Smooth muscle cell (in vitro differentiated cells): ENCODE measurements around the gene NFATC2IP. TPM values are rescaled to one million over a fixed set of nuclear protein-coding genes. Genes with fewer than 3 reads are reported as not detected.

ENCODE experiments used
- DNase-seq: peaks from one replicate; lab custom pipeline; 2025; ENCODE audit not compliant: unreplicated experiment; lab: John Stamatoyannopoulos, UW
- H2AFZ ChIP-seq: fragments of 200-600 bp; sonication (generic); 2 replicates; pipeline ENCODE4 v1.6.0; 2016; ENCODE audit warnings: antibody characterized with exemption, low read depth, mild to moderate bottlenecking
- H3F3A ChIP-seq: fragments of 200-600 bp; sonication (generic); 2 replicates; pipeline ENCODE4 v1.6.0; 2017; ENCODE audit warnings: antibody characterized with exemption, low read depth
- H3K27ac ChIP-seq: fragments of 200-600 bp; sonication (generic); 2 replicates; pipeline ENCODE4 v1.5.1; 2016; ENCODE audit warnings: low read depth, mild to moderate bottlenecking
- H3K27me3 ChIP-seq: fragments of 200-600 bp; sonication (generic); 2 replicates; pipeline ENCODE4 v1.6.1; 2016; ENCODE audit warnings: low read depth, mild to moderate bottlenecking
- H3K36me3 ChIP-seq: fragments of 200-600 bp; sonication (generic); 2 replicates; pipeline ENCODE4 v1.5.1; 2016; ENCODE audit warnings: low read depth
- H3K4me1 ChIP-seq: fragments of 200-600 bp; sonication (generic); 2 replicates; pipeline ENCODE4 v1.5.1; 2016; ENCODE audit warnings: low read depth
- H3K4me2 ChIP-seq: fragments of 200-600 bp; sonication (generic); 2 replicates; pipeline ENCODE4 v1.6.0; 2016; ENCODE audit warnings: mild to moderate bottlenecking
- H3K4me3 ChIP-seq: fragments of 200-600 bp; sonication (generic); 2 replicates; pipeline ENCODE4 v1.5.1; 2016; ENCODE audit warnings: mild to moderate bottlenecking
- H3K79me2 ChIP-seq: fragments of 200-600 bp; sonication (generic); 2 replicates; pipeline ENCODE4 v1.6.0; 2016; ENCODE audit warnings: low read depth, mild to moderate bottlenecking
- H3K9ac ChIP-seq: fragments of 200-600 bp; sonication (generic); 2 replicates; pipeline ENCODE4 v1.6.0; 2016; ENCODE audit warnings: low read depth
- H3K9me3 ChIP-seq: fragments of 200-600 bp; sonication (generic); replicated peaks from 2 replicates; pipeline ENCODE4 v1.5.1; 2016; ENCODE audit warnings: low read depth
- H4K20me1 ChIP-seq: fragments of 200-600 bp; sonication (generic); 2 replicates; pipeline ENCODE4 v1.6.0; 2016; ENCODE audit warnings: low read depth
- CTCF ChIP-seq: fragments of 200-600 bp; sonication (generic); IDR thresholded peaks from 2 replicates; pipeline ENCODE4 v1.5.1; 2017; ENCODE audit warnings: borderline replicate concordance, mild to moderate bottlenecking, antibody characterized with exemption; ENCODE audit not compliant: insufficient read depth, poor library complexity, severe bottlenecking
- WGBS: methylation state at CpG from one replicate; pipeline ENCODE4 v1.1.7; 2016; ENCODE audit warnings: low lambda C conversion rate; 5-methylcytosine and 5-hydroxymethylcytosine counted together
- polyA plus RNA-seq: library from polyadenylated mRNA; unstranded; fragments of >200 nt; fragmentation: Nextera tagmentation; extraction: Ambion mirVana; gene quantifications from 2 replicates; pipeline ENCODE4 v1.2.1, GENCODE V29; 2016
- total RNA-seq: library from RNA; depleted of rRNA; stranded (reverse); fragments of >200 nt; gene quantifications from 2 replicates; pipeline ENCODE4 v1.2.3, GENCODE V29; 2014

NFATC2IP gene
- total and polyA plus RNA-seq, 2 experiments from 2014 or later: 13.1 to 19.0 TPM

GRCh38 chr16:28991687-28992086 is 41.0 kb downstream of the NFATC2IP start:
- Histone ChIP-seq H3K36me3 (peaks cover 3% of the 10 kb centered on the region), H3K9me3 (no peaks in the 10 kb centered on the region), H4K20me1 (no peaks in the 10 kb centered on the region), H2AFZ (no peak overlapping the region), H3K4me3 (no peak overlapping the region), H3K9ac (no peak overlapping the region), H3F3A (no peaks in the 10 kb centered on the region), H3K79me2 (no peaks in the 10 kb centered on the region), H3K27me3 (no peaks in the 10 kb centered on the region), H3K4me1 (no peaks in the 10 kb centered on the region), H3K27ac (no peak overlapping the region), H3K4me2 (no peak overlapping the region)
- WGBS: 91% methylated on average over 8 of the region's 8 CpGs
- TF ChIP-seq CTCF: no peak
- DNase-seq: no peak

GRCh38 chr16:28992496-28992895 is 41.8 kb downstream of the NFATC2IP start:
- Histone ChIP-seq H3F3A (no peaks in the 10 kb centered on the region), H3K4me2 (no peak overlapping the region), H2AFZ (no peak overlapping the region), H3K9ac (no peak overlapping the region), H3K4me1 (no peaks in the 10 kb centered on the region), H3K9me3 (no peaks in the 10 kb centered on the region), H3K27me3 (no peaks in the 10 kb centered on the region), H4K20me1 (no peaks in the 10 kb centered on the region), H3K27ac (no peak overlapping the region), H3K79me2 (no peaks in the 10 kb centered on the region), H3K36me3 (no peaks in the 10 kb centered on the region), H3K4me3 (no peak overlapping the region)
- 96% methylated on average over 10 of the region's 10 CpGs for WGBS
- DNase-seq: no peak
- no peak for TF ChIP-seq CTCF

GRCh38 chr16:28998837-28999236 is 48.1 kb downstream of the NFATC2IP start:
- no peaks in the 10 kb centered on the region for H3K9me3 ChIP-seq
- no peaks in the 10 kb centered on the region for H3K36me3 ChIP-seq
- no peak overlapping the region for H3K9ac ChIP-seq
- no peak for DNase-seq
- no peak overlapping the region for H2AFZ ChIP-seq
- H3K4me1 ChIP-seq: no peaks in the 10 kb centered on the region
- no peaks in the 10 kb centered on the region for H3F3A ChIP-seq
- H3K27ac ChIP-seq: no peak overlapping the region
- H3K4me2 ChIP-seq: no peak overlapping the region
- 86% methylated on average over 3 of the region's 3 CpGs for WGBS
- no peaks in the 10 kb centered on the region for H4K20me1 ChIP-seq
- no peaks in the 10 kb centered on the region for H3K79me2 ChIP-seq
- no peaks in the 10 kb centered on the region for H3K27me3 ChIP-seq
- TF ChIP-seq CTCF: no peak
- no peak overlapping the region for H3K4me3 ChIP-seq

- Histone ChIP-seq H3K9ac (no peak overlapping the region), H3K27me3 (no peaks in the 10 kb centered on the region), H3K4me2 (no peak overlapping the region), H3K4me3 (no peak overlapping the region), H2AFZ (no peak overlapping the region), H3K9me3 (no peaks in the 10 kb centered on the region), H3K27ac (no peak overlapping the region), H3F3A (no peaks in the 10 kb centered on the region), H3K36me3 (no peaks in the 10 kb centered on the region), H3K4me1 (no peaks in the 10 kb centered on the region), H4K20me1 (no peaks in the 10 kb centered on the region), H3K79me2 (no peaks in the 10 kb centered on the region)
- TF ChIP-seq CTCF: no peak
- 88% methylated on average over 4 of the region's 4 CpGs for WGBS
- no peak for DNase-seq
Observed at GRCh38 chr16:28999577-28999976, 48.8 kb downstream of the NFATC2IP start.
